Middle frontal gyrus (tissue), 1 donor: Measurements from ENCODE around the gene RABGAP1L.
"Not testable (repeated sequence)": the region's sequence is repeated elsewhere in the genome, so short reads cannot be mapped to it uniquely, and the experiment has no call there.

Source experiments
- DNase-seq: peaks from one replicate; pipeline ENCODE4 v3.0.0-alpha.2; 2015; ENCODE audit warnings: low spot score; ENCODE audit errors: extremely low spot score

RABGAP1L gene

GRCh38 chr1:174795806-174796205, 636.5 kb downstream of the RABGAP1L start:
- DNase-seq, result no peak

GRCh38 chr1:174797398-174797797, 638.1 kb downstream of the RABGAP1L start:
- no peak for DNase-seq

GRCh38 chr1:174799136-174799479, 639.8 kb downstream of the RABGAP1L start:
- DNase-seq, result no peak

- no peak for DNase-seq
These were observed 641.0 kb downstream of the RABGAP1L start for GRCh38 chr1:174800216-174800851.

- no peak for DNase-seq
These were observed 641.6 kb downstream of the RABGAP1L start for GRCh38 chr1:174800876-174801275.

GRCh38 chr1:174809755-174810280, 650.5 kb downstream of the RABGAP1L start:
- no peak for DNase-seq

- no peak for DNase-seq
These were observed 652.7 kb downstream of the RABGAP1L start for GRCh38 chr1:174812016-174812415.

GRCh38 chr1:174812656-174813055, 653.3 kb downstream of the RABGAP1L start:
- DNase-seq, result no peak

GRCh38 chr1:174815036-174815435, 655.7 kb downstream of the RABGAP1L start:
- DNase-seq, result no peak

- no peak for DNase-seq
These were observed 656.2 kb downstream of the RABGAP1L start for GRCh38 chr1:174815474-174815908.

- DNase-seq, result not testable (repeated sequence)
These were observed 657.3 kb downstream of the RABGAP1L start for GRCh38 chr1:174816621-174817020.

GRCh38 chr1:174818014-174818616, 658.8 kb downstream of the RABGAP1L start:
- no peak for DNase-seq

GRCh38 chr1:174818951-174819350, 659.6 kb downstream of the RABGAP1L start:
- DNase-seq, result no peak

GRCh38 chr1:174819596-174819995, 660.3 kb downstream of the RABGAP1L start:
- DNase-seq, result no peak

- DNase-seq, result no peak
These were observed 665.8 kb downstream of the RABGAP1L start for GRCh38 chr1:174825127-174825526.

GRCh38 chr1:174825806-174826205, 666.5 kb downstream of the RABGAP1L start:
- DNase-seq, result no peak

GRCh38 chr1:174828264-174828663, 668.9 kb downstream of the RABGAP1L start:
- no peak for DNase-seq

GRCh38 chr1:174829990-174830389, 670.7 kb downstream of the RABGAP1L start:
- DNase-seq, result no peak

GRCh38 chr1:174836543-174836942, 677.2 kb downstream of the RABGAP1L start:
- no peak for DNase-seq

GRCh38 chr1:174837386-174837785, 678.1 kb downstream of the RABGAP1L start:
- no peak for DNase-seq

GRCh38 chr1:174839211-174839610, 679.9 kb downstream of the RABGAP1L start:
- no peak for DNase-seq

GRCh38 chr1:174841747-174842146, 682.4 kb downstream of the RABGAP1L start:
- DNase-seq, result no peak
